HTERT RPE-1 (cell line): ENCODE results near the gene ZMIZ2.
"Not testable (repeated sequence)": the region's sequence is repeated elsewhere in the genome, so short reads cannot be mapped to it uniquely, and the experiment has no call there.

Experiments used
- in situ Hi-C: fragments of 300-500 bp; cut with MboI; formaldehyde crosslinking; loops from 4 replicates; pipeline ENCODE4 v1.14.3; 2020; ENCODE audit warnings: low sequenced_read_pairs

Gene ZMIZ2

DNA sequence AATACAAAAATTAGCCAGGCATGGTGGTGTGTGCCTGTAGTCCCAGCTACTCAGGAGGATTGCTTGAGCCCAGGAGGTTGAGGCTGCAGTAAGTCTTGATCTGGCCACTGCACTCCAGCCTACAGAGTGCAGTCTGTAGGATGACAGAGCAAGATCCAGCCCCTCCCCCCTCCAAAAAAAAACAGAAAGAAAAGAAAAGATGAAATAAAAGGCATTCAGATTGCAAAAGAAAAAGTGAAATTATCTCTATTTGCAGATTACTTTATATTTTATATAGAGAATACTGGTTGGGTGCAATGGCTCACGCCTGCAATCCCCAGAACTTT lies 20.7 kb upstream of the ZMIZ2 start:
- in situ Hi-C loops, result no loop called here

DNA sequence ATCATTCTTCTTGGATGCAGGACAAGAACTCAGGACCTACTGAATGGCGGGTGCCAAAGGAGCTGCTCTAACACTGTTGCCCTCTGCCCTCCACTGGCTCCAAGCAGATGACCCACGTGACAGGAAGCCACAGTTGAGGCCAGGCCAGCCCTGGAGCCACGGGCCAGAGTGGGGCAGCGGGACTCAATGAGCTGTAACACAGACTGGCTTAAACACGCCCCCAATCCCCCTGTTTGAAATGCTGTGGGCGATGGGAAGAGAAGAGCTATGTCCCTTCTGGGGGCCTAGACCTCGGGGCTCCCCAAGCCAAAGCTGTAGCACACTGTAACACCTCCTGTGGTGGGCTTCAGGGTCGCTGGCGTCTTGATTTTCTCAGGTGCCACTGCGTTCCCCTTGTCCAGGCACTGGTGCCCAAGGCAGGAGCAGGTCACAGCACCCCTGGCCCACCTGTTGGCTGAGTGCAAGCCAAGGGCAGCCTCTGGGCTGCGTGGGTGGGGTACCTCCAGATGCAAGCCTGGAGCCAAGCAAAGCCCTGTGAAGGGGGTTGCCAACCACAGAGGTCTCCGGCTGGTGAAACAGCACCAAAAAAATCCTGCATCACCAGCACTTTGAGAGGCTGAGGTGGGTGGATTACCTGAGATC lies 18.6 kb upstream of the ZMIZ2 start:
- in situ Hi-C loops, result no loop called here

DNA sequence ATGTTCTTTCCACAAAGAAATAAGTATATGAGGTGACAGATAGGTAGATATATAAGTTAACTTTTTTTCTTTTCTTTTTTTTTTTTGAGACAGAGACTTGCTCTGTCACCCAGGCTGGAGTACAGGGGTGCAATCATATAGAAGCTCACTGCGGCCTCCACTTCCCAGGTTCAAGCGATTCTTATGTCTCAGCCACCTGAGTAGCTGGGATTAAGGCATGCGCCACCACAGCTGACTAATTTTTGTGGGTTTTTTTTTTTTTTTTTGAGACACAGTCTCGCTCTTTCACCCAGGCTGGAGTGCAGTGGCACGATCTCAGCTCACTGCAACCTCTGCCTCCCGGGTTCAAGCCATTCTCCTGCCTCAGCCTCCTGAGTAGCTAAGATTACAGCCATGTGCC lies 15.7 kb upstream of the ZMIZ2 start:
- in situ Hi-C loops, result not testable (repeated sequence)

DNA sequence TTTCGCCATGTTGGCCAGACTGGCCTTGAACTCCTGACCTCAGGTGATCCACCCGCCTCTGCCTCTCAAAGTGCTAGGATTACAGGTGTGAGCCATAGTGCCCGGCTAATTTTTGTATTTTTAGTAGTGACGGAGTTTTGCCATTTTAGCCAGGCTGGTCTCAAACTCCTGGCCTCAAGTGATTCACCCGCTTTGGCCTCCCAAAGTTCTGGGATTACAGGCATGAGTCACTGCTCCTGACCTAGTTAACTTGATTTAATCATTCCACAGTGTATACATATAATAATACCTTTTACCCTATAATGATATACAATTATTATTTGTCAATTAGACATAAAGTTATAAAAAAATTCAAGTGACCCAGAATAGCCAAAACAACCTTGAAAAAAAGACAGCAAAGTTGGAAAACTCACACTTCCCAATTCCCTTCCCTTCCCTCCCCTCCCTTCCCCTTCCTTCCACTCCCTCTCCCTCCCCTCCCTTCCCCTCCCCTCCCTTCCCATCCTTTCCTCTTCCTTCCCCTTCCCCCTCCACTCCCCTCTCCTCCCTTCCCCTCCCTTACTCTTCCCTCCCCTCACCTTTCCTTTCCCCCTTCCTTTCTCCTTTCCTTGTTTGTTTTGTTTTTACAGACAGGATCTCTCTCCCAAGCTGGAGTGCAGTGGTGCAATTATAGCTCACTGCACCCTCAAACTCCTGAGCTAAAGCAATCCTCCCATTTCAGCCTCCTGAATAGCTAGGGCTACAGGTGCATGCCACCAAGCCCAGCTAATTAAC lies 14.8 kb upstream of the ZMIZ2 start:
- in situ Hi-C loops, result no loop called here

DNA sequence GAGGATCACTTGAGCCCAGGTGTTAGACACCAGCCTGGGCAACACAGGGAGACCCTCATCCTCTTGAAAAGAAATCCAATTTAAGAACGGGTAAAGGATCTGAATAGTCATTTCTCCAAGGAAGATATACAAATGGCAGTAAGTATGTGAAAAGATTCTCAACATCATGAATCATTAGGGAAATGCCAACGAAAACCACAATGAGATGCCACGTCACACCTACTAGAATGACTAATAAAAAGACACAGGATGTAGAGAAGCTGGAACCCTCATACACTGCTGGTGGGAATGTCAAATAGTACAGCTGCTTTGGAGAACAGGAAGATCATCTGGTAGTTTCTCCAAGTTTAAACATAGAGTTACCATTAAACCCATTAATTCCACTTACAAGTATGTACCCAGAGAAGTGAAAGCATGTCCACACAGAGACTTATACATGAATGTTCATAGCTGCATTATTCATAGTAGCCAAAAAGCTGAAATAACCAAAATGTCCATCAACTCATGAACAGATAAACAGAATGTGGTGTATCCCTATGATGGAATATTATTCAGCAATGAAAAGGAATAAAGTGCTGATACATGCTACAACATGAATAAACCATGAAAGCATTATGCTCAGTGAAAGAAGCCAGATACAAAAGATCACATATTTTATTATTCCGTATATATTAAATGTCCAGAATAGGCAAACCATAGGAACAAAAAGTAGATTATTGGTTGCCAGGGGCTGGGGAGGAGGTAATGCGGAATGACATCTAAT lies 13.1 kb upstream of the ZMIZ2 start:
- in situ Hi-C loops, result no loop called here

DNA sequence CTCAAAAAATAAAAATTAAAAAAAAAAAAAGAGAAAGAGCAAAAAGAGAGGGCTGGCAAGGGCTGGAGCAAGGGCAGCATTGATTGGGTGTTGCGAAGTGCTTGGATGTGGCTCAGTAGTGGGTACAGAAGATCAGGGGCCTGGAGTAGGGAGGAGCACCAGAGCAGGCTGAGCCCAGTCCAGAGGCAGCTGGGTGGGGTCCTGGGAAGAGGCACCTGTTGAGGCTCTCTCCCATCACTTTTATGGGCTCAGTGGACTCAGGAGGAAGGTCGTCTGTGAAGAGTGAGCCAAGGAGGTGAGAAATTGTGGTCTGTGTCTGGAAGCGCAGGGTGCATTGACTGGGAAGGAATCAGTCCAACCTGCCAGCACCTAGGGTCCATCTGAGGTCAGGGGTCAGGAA lies 11.8 kb upstream of the ZMIZ2 start:
- in situ Hi-C loops, result no loop called here

DNA sequence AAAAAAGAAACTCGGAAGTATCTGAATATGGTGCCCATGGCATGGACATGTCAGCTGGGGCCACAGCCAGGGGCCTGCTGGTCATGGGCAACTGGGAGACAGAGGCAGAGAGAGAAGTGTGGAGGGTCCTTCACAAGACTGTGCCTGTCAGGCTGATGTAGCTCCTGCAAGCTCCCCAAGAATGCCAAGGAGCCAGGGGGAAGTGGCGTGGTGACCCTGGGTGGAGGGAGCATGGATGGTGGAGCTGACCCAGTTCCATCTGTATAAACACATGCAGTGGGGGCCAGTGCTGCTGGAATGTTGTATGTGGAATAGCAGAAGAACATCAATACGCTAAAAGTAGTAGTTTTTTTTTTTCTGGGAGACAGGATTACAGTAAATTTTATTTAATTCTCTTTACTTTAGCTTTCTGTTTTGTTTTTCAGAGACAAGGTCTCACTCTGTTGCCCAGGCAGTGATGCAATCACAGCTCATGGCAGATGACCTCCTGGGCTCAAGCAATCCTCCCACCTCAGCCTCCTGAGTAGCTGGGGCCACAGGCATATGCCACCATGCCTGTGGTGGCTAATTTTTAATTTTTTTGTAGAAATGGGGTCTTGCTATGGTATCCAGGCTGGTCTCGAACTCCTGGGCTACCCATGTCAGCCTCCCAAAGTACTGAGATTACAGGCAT lies 10.5 kb upstream of the ZMIZ2 start:
- in situ Hi-C loops, result no loop called here

DNA sequence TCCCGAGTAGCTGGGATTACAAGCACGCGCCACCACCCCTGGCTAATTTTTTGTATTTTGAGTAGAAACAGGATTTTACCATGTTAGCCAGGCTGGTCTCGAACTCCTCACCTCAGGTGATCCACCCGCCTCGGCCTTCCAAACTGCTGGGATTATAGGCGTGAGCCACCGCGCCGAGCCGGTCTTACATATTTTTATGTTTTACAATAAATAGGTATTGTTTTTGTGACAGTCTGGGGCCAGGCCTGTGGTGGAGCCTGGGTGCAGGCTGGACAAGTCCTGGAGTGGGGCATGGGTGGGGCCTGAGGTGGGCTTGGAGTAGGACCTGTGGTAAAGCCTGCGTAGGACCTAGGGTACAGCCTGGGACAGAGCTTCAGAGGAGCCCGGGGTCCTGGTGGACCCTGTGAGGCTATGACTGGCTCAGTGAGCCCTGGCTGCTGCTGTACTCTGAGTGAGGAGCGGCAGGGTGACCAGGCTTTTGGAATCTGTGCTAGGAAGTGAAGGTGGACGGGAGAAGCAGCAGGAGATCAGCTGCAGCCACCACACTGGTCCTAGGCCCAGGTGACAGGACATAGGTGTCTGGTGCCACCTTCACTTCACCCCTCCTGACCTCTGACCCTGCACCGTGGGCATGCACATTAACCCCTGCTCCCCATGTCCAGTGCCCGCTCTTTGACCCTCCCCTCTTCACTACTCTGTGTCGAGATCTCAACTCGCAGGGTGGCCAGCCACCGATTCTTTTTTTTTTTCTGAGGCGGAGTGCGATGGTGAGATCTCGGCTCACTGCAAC lies 9.6 kb upstream of the ZMIZ2 start:
- in situ Hi-C loops, result no loop called here

DNA sequence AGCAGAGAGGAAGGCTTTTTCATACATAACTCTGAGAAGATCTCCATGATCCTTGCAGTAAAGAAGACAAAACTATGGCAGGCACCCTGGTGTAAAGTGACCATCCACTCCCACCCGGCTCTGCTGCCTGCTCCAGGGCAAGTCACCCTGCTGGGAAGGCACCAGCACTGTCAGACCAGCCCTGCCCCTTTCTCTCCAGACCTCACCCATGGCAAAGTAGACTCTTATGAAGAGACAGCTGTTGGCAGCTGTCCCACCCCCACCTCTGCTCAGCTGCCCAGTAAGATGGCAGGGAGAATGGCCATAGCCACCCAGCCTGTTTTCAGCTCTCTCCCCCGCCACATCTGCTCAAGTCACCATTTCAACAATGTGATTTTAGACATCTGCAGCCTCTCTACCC lies 8.6 kb upstream of the ZMIZ2 start:
- in situ Hi-C loops, result no loop called here

DNA sequence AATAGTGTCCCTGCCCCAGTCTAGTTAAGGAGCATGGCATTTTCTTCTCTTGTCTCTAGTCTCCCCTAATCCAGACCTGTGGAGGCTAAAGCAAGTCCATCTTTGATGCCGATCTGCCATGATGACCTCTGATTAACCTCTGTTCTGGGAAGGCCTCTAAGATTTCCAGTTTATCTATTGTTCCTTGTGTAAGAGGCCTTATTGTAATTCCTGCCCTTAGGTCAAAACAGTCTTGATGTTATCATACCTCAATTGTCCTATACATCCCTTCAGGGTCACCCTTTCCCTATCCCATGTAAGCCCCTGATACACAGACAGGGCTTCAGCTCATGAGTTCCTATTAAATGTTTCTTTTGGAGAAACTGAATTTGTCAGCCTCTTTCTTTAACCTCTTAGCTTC lies 4.9 kb upstream of the ZMIZ2 start:
- in situ Hi-C loops, result no loop called here

DNA sequence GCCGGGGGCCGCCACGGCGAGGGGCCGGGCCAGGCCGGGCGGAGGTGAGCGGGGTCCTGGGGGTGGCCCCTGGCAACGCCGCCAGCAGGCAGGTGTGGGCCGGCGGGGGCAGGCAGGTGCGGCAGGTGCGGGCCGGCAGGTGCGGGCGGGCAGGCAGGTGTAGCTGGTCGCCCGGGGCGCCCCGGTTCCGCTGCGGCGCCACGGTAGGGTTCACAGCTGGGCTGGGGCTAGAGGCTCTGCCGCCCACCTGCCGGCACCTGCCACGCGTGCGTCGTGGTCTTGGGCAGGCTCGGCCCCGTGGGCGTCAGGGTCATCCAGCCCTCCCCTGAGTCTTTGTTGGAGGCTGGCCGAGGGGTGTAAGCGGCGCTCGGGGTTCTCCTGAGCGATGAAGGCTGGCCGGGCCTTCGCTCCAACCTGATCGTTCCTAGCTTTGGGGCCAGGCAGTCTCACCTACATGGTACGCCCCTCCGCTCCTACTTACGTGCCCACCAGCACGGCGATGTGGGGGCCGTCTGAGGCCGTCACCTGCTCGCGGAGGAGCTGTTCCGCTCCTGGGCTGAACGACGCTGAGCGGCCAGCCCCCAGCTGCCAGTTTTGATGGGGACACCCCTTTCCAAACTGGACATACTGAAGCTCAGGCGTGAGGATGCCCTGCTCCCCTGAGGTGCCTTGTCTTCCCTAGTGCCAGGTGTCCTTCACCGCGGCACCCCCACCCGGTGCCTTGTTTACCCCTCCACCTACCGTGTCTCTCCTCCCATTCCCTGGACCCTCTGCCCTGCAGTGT lies 493 bp downstream of the ZMIZ2 start:
- in situ Hi-C loops, result no loop called here

DNA sequence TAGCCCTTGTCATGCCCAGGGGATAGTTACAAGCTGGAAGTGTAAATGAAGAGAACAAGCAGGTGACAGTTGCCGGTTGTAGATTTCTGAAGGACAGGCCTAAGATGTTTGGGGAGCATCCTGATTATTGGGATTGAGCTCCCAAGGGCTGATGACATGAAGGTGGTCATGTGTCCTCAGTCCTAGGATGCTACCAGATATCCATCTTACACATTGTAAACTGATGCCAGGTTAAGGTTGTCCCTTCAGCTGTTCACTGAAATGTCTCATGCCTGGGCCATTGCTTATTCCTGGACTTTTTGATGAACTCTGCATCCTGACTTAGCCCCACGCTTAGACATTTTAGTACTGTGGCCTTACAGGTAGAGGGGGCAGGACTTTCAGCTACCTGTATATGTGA lies 1.3 kb downstream of the ZMIZ2 start:
- in situ Hi-C loops, result no loop called here

DNA sequence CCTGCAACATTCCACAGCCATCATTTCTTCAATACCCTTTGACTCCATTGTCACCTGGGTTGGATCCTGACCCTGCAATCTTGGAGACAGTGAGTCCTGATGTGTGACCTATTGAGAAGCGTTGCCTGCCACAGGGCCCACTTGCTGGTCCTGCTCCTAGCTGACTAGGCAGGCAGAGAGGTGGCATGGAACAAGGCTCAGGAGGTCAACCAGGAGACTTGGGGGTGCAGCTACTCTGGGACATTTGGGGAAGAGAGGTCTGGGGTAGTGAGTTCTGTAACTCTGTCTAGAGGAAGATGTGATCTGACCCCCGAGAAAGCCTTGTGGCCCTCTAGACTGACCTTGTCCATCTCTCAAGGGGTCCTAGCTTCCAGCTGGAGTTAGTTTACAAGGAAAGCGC lies 1.8 kb downstream of the ZMIZ2 start:
- in situ Hi-C loops, result no loop called here

DNA sequence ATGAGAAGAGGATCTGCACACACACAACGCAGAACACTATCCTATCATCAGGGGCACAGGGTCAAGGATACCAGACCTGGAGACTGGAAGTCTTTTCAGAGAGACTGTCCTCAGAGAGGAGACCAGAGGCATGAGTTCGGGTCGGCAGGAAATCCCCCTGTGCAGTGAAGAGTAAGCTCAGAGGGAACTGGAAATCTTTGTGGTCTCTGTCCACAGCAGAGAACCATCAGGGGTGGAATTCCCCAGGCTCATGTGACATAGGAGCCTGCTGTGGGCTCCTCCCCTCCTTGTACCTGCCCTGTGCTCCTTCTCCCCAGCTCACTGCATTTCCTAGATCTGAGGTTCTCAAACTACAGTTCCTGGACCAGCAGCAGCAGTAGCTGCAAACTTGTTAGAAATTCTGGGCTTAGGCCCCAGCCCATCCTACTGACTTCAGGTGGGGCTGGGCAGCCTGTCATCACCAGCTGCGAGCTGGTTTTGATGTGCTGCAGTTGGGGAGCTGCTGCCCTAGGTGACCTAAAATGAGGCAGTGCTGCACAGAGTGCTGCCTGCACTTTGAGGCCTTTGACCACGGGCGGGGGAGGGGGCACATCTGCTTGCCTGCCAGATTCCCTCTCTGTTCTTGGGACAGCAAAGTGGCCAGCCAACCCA lies 2.4 kb downstream of the ZMIZ2 start:
- in situ Hi-C loops, result no loop called here

DNA sequence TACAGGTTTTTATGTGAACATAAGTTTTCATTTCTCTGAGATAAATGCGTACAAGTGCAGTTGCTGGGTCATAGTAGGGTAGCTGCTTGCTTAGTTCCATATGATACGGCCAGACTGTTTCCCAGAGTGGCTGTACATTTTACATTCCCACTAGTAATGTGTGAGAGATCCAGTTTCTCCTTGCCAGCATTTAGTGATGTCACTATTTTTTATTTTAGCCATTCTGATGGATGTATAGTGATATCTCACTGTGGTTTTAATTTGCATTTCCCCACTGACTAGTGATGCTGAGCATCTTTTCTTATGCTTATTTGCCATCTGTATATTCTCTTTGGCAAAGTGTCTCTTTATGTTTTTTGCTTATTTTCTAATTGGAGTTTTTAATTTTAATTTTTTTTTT lies 4.2 kb downstream of the ZMIZ2 start:
- in situ Hi-C loops, result no loop called here

DNA sequence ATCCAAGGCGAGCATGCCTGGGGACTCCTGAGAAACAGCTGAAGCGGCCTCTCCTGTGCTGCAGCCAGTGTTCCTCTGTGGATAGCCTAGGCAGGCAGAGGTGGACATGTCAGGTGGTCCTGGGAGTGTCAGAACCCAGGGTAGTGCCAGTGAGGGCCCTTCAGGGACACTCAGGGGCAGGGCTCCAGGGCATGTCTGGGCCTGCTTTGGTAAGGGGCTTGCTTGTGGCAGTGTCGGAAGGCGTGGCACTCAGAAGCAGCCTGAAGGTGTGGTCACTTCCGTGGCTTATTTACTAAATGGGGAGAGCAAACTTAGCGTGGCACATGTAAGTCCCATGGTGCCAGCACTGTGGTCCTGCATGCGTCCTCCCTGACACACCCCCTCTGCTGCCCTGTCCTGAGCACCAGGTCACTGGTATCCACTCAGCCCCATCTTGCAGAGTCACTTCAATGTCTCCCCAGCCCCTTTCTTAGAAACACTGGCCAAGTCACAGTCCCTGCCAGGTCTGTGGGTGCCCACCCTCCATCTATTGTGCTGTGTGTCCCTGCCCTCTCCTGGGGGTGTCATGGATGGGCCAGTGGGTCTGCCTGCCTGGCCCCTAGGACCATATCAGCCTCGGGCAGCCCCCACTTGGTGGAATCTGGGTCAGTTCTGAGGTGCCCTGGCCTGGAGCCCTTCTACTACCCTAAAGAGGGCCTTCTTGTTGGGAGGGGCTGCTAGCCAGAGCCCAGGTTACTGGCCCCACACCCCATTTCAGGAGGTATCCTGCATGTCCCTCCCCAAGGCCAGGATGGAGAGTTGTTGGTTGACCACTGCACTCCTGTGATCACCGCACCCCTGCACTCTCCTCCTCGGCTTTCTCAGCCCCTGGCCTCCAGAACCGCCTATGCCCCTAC lies 6.4 kb downstream of the ZMIZ2 start:
- in situ Hi-C loops, result no loop called here

DNA sequence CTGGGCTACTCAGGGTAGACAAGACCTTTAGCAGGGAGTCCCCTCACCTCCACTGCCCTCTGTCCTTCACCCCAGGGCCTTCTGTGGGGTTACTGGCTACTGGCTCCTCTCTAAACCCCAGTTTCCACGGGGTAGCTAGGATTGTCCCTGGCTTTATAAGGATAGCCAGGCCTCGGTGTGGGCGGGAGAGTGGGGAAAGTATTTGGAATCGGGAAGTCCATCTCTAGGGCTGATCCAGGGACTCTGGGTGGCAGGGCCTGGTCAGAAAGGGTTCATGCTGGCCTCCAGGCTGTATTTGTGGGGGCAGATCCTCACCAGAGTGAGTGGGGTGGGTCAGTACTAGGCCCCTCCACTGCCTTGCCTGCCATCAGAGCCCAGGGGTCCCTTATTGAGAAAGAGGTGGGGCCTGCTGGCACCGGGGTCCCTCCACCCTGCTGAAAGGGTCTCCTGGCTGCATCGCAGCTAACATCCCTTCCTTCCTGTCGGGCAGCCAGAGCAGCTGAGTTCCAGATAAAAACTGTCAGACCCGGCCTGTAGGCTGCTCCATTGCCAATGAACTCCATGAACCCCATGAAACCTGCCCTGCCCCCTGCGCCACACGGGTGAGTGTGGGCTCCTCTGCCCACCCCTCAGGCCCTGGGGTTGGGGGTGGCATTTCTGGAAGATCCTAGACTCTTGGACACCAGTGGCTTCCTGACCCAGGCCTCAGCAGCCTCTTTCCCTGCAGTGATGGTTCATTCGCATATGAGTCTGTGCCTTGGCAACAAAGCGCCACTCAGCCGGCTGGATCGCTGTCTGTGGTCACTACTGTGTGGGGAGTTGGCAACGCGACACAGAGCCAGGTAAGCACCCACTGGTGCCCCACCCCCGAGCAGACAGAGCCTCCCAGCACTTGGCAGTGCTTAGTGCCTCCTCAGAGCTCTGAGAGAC lies 7.3 kb downstream of the ZMIZ2 start:
- in situ Hi-C loops, result no loop called here

DNA sequence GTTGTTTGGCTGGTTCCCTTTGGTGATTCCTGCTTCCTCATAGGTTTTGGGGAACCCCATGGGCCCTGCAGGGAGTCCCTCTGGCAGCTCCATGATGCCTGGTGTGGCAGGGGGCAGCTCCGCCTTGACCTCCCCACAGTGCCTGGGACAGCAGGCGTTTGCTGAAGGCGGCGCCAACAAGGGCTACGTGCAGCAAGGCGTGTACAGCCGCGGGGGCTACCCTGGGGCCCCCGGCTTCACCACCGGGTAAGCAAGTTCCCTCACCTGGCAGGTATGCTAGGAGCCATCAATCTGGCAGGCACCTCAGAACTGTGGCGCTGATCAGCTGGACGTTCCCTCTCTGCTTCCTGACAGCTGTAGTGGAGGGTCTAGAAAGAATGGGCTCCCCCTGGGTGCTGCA lies 8.3 kb downstream of the ZMIZ2 start:
- in situ Hi-C loops, result no loop called here
